CD4-positive, alpha-beta T cell (primary cell): ENCODE results near the gene CSRNP2. TPM values are rescaled to one million over a fixed set of nuclear protein-coding genes. Genes with fewer than 3 reads are reported as not detected.
A peak's percentile ranks its signal among the peaks of the same experiment; 100 is the strongest.

Experiments used
- ATAC-seq: fragments of 200-7000 bp; cut with Tn5 transposase; one replicate; pipeline ENCODE4 v1.10.0; 2022; ENCODE audit warnings: mild to moderate bottlenecking; ENCODE audit not compliant: poor library complexity
- CTCF ChIA-PET: fragments of 350-600 bp; sonication (Branson Sonifier 250); formaldehyde crosslinking; loops from one replicate; lab custom pipeline; 2021; ENCODE audit warnings: antibody characterized with exemption, inconsistent platforms; lab: Charles Lee
- POLR2A ChIA-PET: fragments of 350-600 bp; sonication (Branson Sonifier 250); formaldehyde crosslinking; loops from one replicate; lab custom pipeline; 2021; ENCODE audit warnings: antibody characterized with exemption, inconsistent platforms; lab: Charles Lee
- DNase-seq, 14 experiments: peaks; one replicate each; pipeline ENCODE4 v3.0.0-alpha.2; 2013 to 2020; ENCODE audit warnings: mixed read lengths in 2 of 14
- H3K27ac ChIP-seq, 2 donors: one replicate each; pipeline versions ENCODE4 v1.5.1 to v1.7.0; 2013; ENCODE audit warnings: low read length in 2 of 2, low read depth in 1 of 2, mild to moderate bottlenecking in 1 of 2
- H3K27me3 ChIP-seq, 2 experiments: 1 replicate in 1 of 2; 2 replicates in 1 of 2; pipeline versions ENCODE4 v1.6.1 to v1.7.0; 2013; ENCODE audit warnings: low read length in 2 of 2, control low read depth in 1 of 2, mild to moderate bottlenecking in 1 of 2, moderate library complexity in 1 of 2; ENCODE audit not compliant: insufficient read depth in 2 of 2, control insufficient read depth in 1 of 2
- H3K36me3 ChIP-seq: one replicate; pipeline ENCODE4 v1.6.1; 2013; ENCODE audit warnings: low read length, control low read depth; ENCODE audit not compliant: insufficient read depth
- H3K4me1 ChIP-seq: one replicate; pipeline ENCODE4 v1.6.1; 2013; ENCODE audit warnings: low read length, control low read depth; ENCODE audit not compliant: insufficient read depth
- H3K4me3 ChIP-seq: one replicate; pipeline ENCODE4 v1.5.1; 2013; ENCODE audit warnings: mild to moderate bottlenecking, low read length, moderate library complexity
- H3K9me3 ChIP-seq, 2 experiments: 1 replicate in 1 of 2; 2 replicates in 1 of 2; pipeline versions ENCODE4 v1.6.1 to v1.7.0; 2013; ENCODE audit warnings: low read length in 2 of 2, mild to moderate bottlenecking in 2 of 2, control low read depth in 1 of 2, moderate library complexity in 1 of 2; ENCODE audit not compliant: control insufficient read depth in 1 of 2, insufficient read depth in 1 of 2
- H3K27ac Mint-ChIP-seq: one replicate; pipeline ENCODE4 v1.8.0; 2020; ENCODE audit warnings: mixed read lengths
- H3K27me3 Mint-ChIP-seq: one replicate; pipeline ENCODE4 v1.8.0; 2021; ENCODE audit warnings: mixed read lengths
- H3K36me3 Mint-ChIP-seq: one replicate; pipeline ENCODE4 v1.8.0; 2021; ENCODE audit warnings: low read depth, mixed read lengths
- H3K4me1 Mint-ChIP-seq: one replicate; pipeline ENCODE4 v1.8.0; 2021; ENCODE audit warnings: low read depth, mixed read lengths
- H3K4me3 Mint-ChIP-seq: one replicate; pipeline ENCODE4 v1.8.0; 2020; ENCODE audit warnings: mild to moderate bottlenecking, mixed read lengths
- H3K9me3 Mint-ChIP-seq: one replicate; pipeline ENCODE4 v1.8.0; 2020; ENCODE audit warnings: mixed read lengths
- CTCF ChIP-seq: fragments of 200-600 bp; IDR thresholded peaks from one replicate; pipeline ENCODE4 v1.8.0; 2022; ENCODE audit warnings: antibody characterized with exemption, mild to moderate bottlenecking
- intact Hi-C, 2 experiments: fragments of 100-400 bp; cut with DNase I in 1 of 2; cut with micrococcal nuclease in 1 of 2; formaldehyde crosslinking; loops; one replicate each; pipeline versions ENCODE4 v1.15.1 to v1.9.0; 2023 to 2025; cut with DNase I, micrococcal nuclease
- total RNA-seq, 174 experiments: library from RNA in 2 of 174; stranded (reverse) in 2 of 174; gene quantifications; one replicate each; pipeline ENCODE4 v1.2.3 and lab custom pipeline; 2021 to 2026

The CSRNP2 gene
- total RNA-seq, 2 experiments from 2014 or later = 14.4 to 16.5 TPM

- no peak for ATAC-seq
- Histone ChIP-seq H3K4me1 (peaks cover 9% of the 10 kb centered on the region), H3K27me3 (no peaks in the 10 kb centered on the region), H3K4me3 (no peak overlapping the region), H3K27ac (no peak overlapping the region), H3K36me3 (peaks cover 4% of the 10 kb centered on the region), H3K9me3 (no peaks in the 10 kb centered on the region)
- no peak overlapping the region for H3K27ac Mint-ChIP-seq
- no peaks in the 10 kb centered on the region for H3K27me3 Mint-ChIP-seq
- peaks cover 7% of the 10 kb centered on the region for H3K4me1 Mint-ChIP-seq
- DNase-seq = no peak
- POLR2A ChIA-PET = no interaction called here
- no peaks in the 10 kb centered on the region for H3K9me3 Mint-ChIP-seq
- peaks cover 6% of the 10 kb centered on the region for H3K36me3 Mint-ChIP-seq
- CTCF ChIA-PET = no interaction called here
- intact Hi-C loops = loop anchor here in 1 of 2 experiments (10.0 kb wide), 1 partner anchor 323 kb away; the partner anchor contains the start of gene ATF1
- no peak for TF ChIP-seq CTCF
- no peak overlapping the region for H3K4me3 Mint-ChIP-seq
Measured at GRCh38 chr12:51087818-51088217, 4.4 kb upstream of the CSRNP2 start.

- Mint-ChIP-seq H3K36me3 (peaks cover 14% of the 10 kb centered on the region), H3K4me3 (no peak overlapping the region), H3K4me1 (peaks cover 16% of the 10 kb centered on the region), H3K9me3 (no peaks in the 10 kb centered on the region), H3K27me3 (no peaks in the 10 kb centered on the region), H3K27ac (no peak overlapping the region)
- ChIA-PET POLR2A (no interaction called here), CTCF (no interaction called here)
- TF ChIP-seq CTCF = no peak
- H3K9me3 ChIP-seq = no peaks in the 10 kb centered on the region
- intact Hi-C loops = loop anchor here in 1 of 2 experiments (10.0 kb wide), 1 partner anchor 322 kb away; the partner anchor contains the start of gene ATF1
- ATAC-seq = no peak
- DNase-seq = no peak
- H3K4me1 ChIP-seq = peaks cover 18% of the 10 kb centered on the region
- no peaks in the 10 kb centered on the region for H3K36me3 ChIP-seq
- H3K27me3 ChIP-seq = no peaks in the 10 kb centered on the region
- H3K27ac ChIP-seq = no peak overlapping the region
- no peak overlapping the region for H3K4me3 ChIP-seq
Measured at GRCh38 chr12:51086933-51087332, 3.5 kb upstream of the CSRNP2 start.

- Mint-ChIP-seq H3K4me3 (peak overlapping the region; percentile 60), H3K27me3 (no peaks in the 10 kb centered on the region), H3K9me3 (no peaks in the 10 kb centered on the region), H3K36me3 (peaks cover 8% of the 10 kb centered on the region), H3K27ac (no peak overlapping the region), H3K4me1 (peaks cover 24% of the 10 kb centered on the region)
- Histone ChIP-seq H3K4me3 (no peak overlapping the region), H3K27ac (no peak overlapping the region), H3K36me3 (no peaks in the 10 kb centered on the region), H3K9me3 (no peaks in the 10 kb centered on the region), H3K27me3 (no peaks in the 10 kb centered on the region), H3K4me1 (peaks cover 20% of the 10 kb centered on the region)
- ATAC-seq = no peak
- POLR2A ChIA-PET = no interaction called here
- no peak for TF ChIP-seq CTCF
- CTCF ChIA-PET = interaction anchor here (0.7 kb wide), 1 partner anchor 256 kb away, joined by 3 read pairs; no protein-coding TSS in a partner anchor
- intact Hi-C loops = loop anchor here in 1 of 2 experiments (10.0 kb wide), 1 partner anchor 321 kb away; the partner anchor contains the start of gene ATF1
- no peak for DNase-seq
Measured at GRCh38 chr12:51085757-51086156, 2.4 kb upstream of the CSRNP2 start.
